Activated CD8-positive, alpha-beta memory T cell treated with anti-CD3 and anti-CD28 coated beads for 36 hours (primary cell): ENCODE results near the gene DNAH2. TPM values are rescaled to one million over a fixed set of nuclear protein-coding genes. Genes with fewer than 3 reads are reported as not detected.

Experiments
- CTCF ChIA-PET: fragments of 350-600 bp; sonication (Branson Sonifier 250); formaldehyde crosslinking; loops from one replicate; lab custom pipeline; 2021; ENCODE audit warnings: antibody characterized with exemption; lab: Charles Lee
- POLR2A ChIA-PET: fragments of 350-600 bp; sonication (Branson Sonifier 250); formaldehyde crosslinking; loops from one replicate; lab custom pipeline; 2021; ENCODE audit warnings: antibody characterized with exemption; lab: Charles Lee
- total RNA-seq, 2 experiments: library from RNA; stranded (reverse); gene quantifications; one replicate each; pipeline ENCODE4 v1.2.3, GENCODE V29; 2021

Gene DNAH2
- total RNA-seq, 2 experiments from 2014 or later, result 0.10 to 0.23 TPM

- CTCF ChIA-PET, result interaction anchor here (0.8 to 1.6 kb wide), 4 partner anchors 15 to 235 kb away, joined by 3 to 5 read pairs (median 4); partner anchors contain the start of gene NAA38
Observed at GRCh38 chr17:7838090-7839075, 120.8 kb downstream of the DNAH2 start.

GRCh38 chr17:7839190-7839875 lies 121.8 kb downstream of the DNAH2 start:
- POLR2A ChIA-PET, result interaction anchor here (0.6 kb wide), 1 partner anchor 1713 kb away, joined by 6 read pairs; no protein-coding TSS in a partner anchor
- CTCF ChIA-PET, result interaction anchor here (1.4 kb wide), 1 partner anchor 153 kb away, joined by 4 read pairs; no protein-coding TSS in a partner anchor

More at GRCh38 chr17:7838090-7839075, 120.8 kb downstream of the DNAH2 start:
- POLR2A ChIA-PET, result interaction anchor here (0.6 kb wide), 1 partner anchor 1714 kb away, joined by 6 read pairs; no protein-coding TSS in a partner anchor

GRCh38 chr17:7839876-7840261 lies 122.3 kb downstream of the DNAH2 start:
- ChIA-PET CTCF (interaction anchor here (1.4 kb wide), 1 partner anchor 149 kb away, joined by 3 read pairs; no protein-coding TSS in a partner anchor), POLR2A (no interaction called here)

GRCh38 chr17:7840441-7840840 lies 122.9 kb downstream of the DNAH2 start:
- ChIA-PET CTCF (interaction anchor here (1.1 to 1.4 kb wide), 3 partner anchors 17 to 148 kb away, joined by 3 to 5 read pairs (median 4); partner anchors contain the start of gene NAA38), POLR2A (no interaction called here)

GRCh38 chr17:7840875-7841274 lies 123.3 kb downstream of the DNAH2 start:
- CTCF ChIA-PET, result interaction anchor here (0.6 to 1.4 kb wide), 4 partner anchors 16 to 195 kb away, joined by 3 to 5 read pairs (median 4); partner anchors contain the start of gene NAA38
- POLR2A ChIA-PET, result no interaction called here

GRCh38 chr17:7841396-7841914 lies 123.9 kb downstream of the DNAH2 start:
- ChIA-PET POLR2A (interaction anchor here (0.6 to 5.0 kb wide), 2 partner anchors 15 to 18 kb away, joined by 3 to 44 read pairs; partner anchors contain the start of genes NAA38 and TMEM88), CTCF (interaction anchor here (0.6 to 1.5 kb wide), 4 partner anchors 16 to 195 kb away, joined by 3 to 5 read pairs (median 4); partner anchors contain the start of gene NAA38)

- CTCF ChIA-PET, result interaction anchor here (1.5 kb wide), 1 partner anchor 15 kb away, joined by 4 read pairs; the partner anchor contains the start of gene NAA38
Observed at GRCh38 chr17:7841915-7842379, 124.4 kb downstream of the DNAH2 start.

GRCh38 chr17:7842380-7843256 lies 125.1 kb downstream of the DNAH2 start:
- CTCF ChIA-PET, result interaction anchor here (0.5 to 4.0 kb wide), 3 partner anchors 9 to 222 kb away, joined by 3 to 42 read pairs (median 4); partner anchors contain the start of genes KDM6B and NAA38

More at GRCh38 chr17:7841915-7842379, 124.4 kb downstream of the DNAH2 start:
- POLR2A ChIA-PET, result interaction anchor here (0.6 to 5.0 kb wide), 4 partner anchors 14 to 155 kb away, joined by 3 to 44 read pairs (median 6); partner anchors contain the start of genes NAA38, TMEM88 and TP53

GRCh38 chr17:7843257-7843535 lies 125.7 kb downstream of the DNAH2 start:
- ChIA-PET CTCF (interaction anchor here (0.5 to 4.0 kb wide), 3 partner anchors 10 to 223 kb away, joined by 3 to 42 read pairs (median 4); partner anchors contain the start of genes KDM6B and NAA38), POLR2A (interaction anchor here (1.8 to 5.0 kb wide), 3 partner anchors 9 to 156 kb away, joined by 8 to 44 read pairs (median 33); partner anchors contain the start of genes KDM6B, NAA38, TMEM88 and TP53)

More at GRCh38 chr17:7842380-7843256, 125.1 kb downstream of the DNAH2 start:
- POLR2A ChIA-PET, result interaction anchor here (0.8 to 5.0 kb wide), 4 partner anchors 9 to 155 kb away, joined by 3 to 44 read pairs (median 20); partner anchors contain the start of genes KDM6B, NAA38, TMEM88 and TP53

GRCh38 chr17:7843536-7844291 lies 126.2 kb downstream of the DNAH2 start:
- ChIA-PET CTCF (interaction anchor here (0.5 to 4.0 kb wide), 2 partner anchors 10 to 224 kb away, joined by 3 to 42 read pairs; partner anchors contain the start of gene KDM6B), POLR2A (interaction anchor here (1.8 to 5.0 kb wide), 3 partner anchors 10 to 157 kb away, joined by 8 to 44 read pairs (median 33); partner anchors contain the start of genes KDM6B, NAA38, TMEM88 and TP53)

- CTCF ChIA-PET, result interaction anchor here (1.0 to 4.0 kb wide), 6 partner anchors 11 to 41 kb away, joined by 3 to 42 read pairs (median 6); partner anchors contain the start of genes KDM6B and NAA38
- POLR2A ChIA-PET, result interaction anchor here (1.4 to 5.0 kb wide), 3 partner anchors 9 to 12 kb away, joined by 3 to 44 read pairs (median 33); partner anchors contain the start of genes KDM6B, NAA38 and TMEM88
Observed at GRCh38 chr17:7844292-7845154, 127.0 kb downstream of the DNAH2 start.

GRCh38 chr17:7845359-7846062 lies 128.0 kb downstream of the DNAH2 start:
- POLR2A ChIA-PET, result interaction anchor here (1.4 to 5.0 kb wide), 3 partner anchors 8 to 11 kb away, joined by 3 to 44 read pairs (median 33); partner anchors contain the start of genes KDM6B, NAA38 and TMEM88
- CTCF ChIA-PET, result interaction anchor here (1.0 to 4.0 kb wide), 6 partner anchors 11 to 40 kb away, joined by 3 to 42 read pairs (median 6); partner anchors contain the start of genes KDM6B and NAA38

- POLR2A ChIA-PET, result interaction anchor here (4.1 to 5.0 kb wide), 2 partner anchors 10 to 12 kb away, joined by 33 to 44 read pairs; partner anchors contain the start of genes KDM6B, NAA38 and TMEM88
- CTCF ChIA-PET, result interaction anchor here (1.2 to 4.0 kb wide), 5 partner anchors 11 to 40 kb away, joined by 3 to 42 read pairs (median 8); partner anchors contain the start of genes KDM6B and NAA38
Observed at GRCh38 chr17:7846063-7846735, 128.7 kb downstream of the DNAH2 start.
